Fibroblast of lung (primary cell): ENCODE measurements around the gene ATAD5. TPM values are rescaled to one million over a fixed set of nuclear protein-coding genes. Genes with fewer than 3 reads are reported as not detected.

Source experiments
- DNase-seq, 2 donors: peaks; one replicate each; pipeline versions ENCODE4 v3.0.0 to v3.0.0-alpha.2; 2010; ENCODE audit warnings: low read depth in 2 of 2
- H2AFZ ChIP-seq: 2 replicates; pipeline ENCODE4 v1.5.1; 2012; ENCODE audit warnings: low read length, control low read depth, inconsistent platforms
- H3K27ac ChIP-seq: 2 replicates; pipeline ENCODE4 v1.5.1; 2011; ENCODE audit warnings: low read length, control low read depth; ENCODE audit not compliant: insufficient read depth
- H3K27me3 ChIP-seq: 2 replicates; pipeline ENCODE4 v1.5.1; 2011; ENCODE audit warnings: mild to moderate bottlenecking, low read length; ENCODE audit not compliant: control insufficient read depth, insufficient read depth
- H3K36me3 ChIP-seq: 2 replicates; pipeline ENCODE4 v1.5.1; 2011; ENCODE audit warnings: low read length; ENCODE audit not compliant: control insufficient read depth, insufficient read depth
- H3K4me1 ChIP-seq: 2 replicates; pipeline ENCODE4 v1.5.1; 2011; ENCODE audit warnings: low read length; ENCODE audit not compliant: control insufficient read depth, insufficient read depth; ENCODE audit errors: extremely low read depth
- H3K4me2 ChIP-seq: 2 replicates; pipeline ENCODE4 v1.5.1; 2011; ENCODE audit warnings: low read length, control low read depth; ENCODE audit not compliant: insufficient read depth; ENCODE audit errors: extremely low read depth
- H3K4me3 ChIP-seq, 4 experiments: fragments of 200-600 bp in 1 of 4; sonication (generic) in 1 of 4; replicated peaks in 1 of 4; 2 replicates each; pipeline ENCODE4 v1.5.1; 2011 to 2016; ENCODE audit warnings: low read length in 4 of 4, low read depth in 3 of 4, mild to moderate bottlenecking in 3 of 4, control low read depth in 2 of 4, inconsistent platforms in 1 of 4, mixed read lengths in 1 of 4; ENCODE audit not compliant: insufficient read depth in 1 of 4; ENCODE audit errors: control extremely low read depth in 1 of 4
- H3K79me2 ChIP-seq: 2 replicates; pipeline ENCODE4 v1.5.1; 2012; ENCODE audit warnings: mild to moderate bottlenecking, low read length, inconsistent platforms; ENCODE audit not compliant: control insufficient read depth, insufficient read depth
- H3K9ac ChIP-seq: 2 replicates; pipeline ENCODE4 v1.5.1; 2011; ENCODE audit warnings: mild to moderate bottlenecking, low read length, control low read depth; ENCODE audit not compliant: insufficient read depth
- H3K9me3 ChIP-seq: 2 replicates; pipeline ENCODE4 v1.5.1; 2012; ENCODE audit warnings: low read depth, low read length; ENCODE audit not compliant: control insufficient read depth, insufficient read depth
- H4K20me1 ChIP-seq: 2 replicates; pipeline ENCODE4 v1.5.1; 2011; ENCODE audit warnings: low read length; ENCODE audit not compliant: control insufficient read depth, insufficient read depth; ENCODE audit errors: extremely low read depth
- CTCF ChIP-seq, 2 donors: IDR thresholded peaks in 1 of 2; conservative IDR thresholded peaks in 1 of 2; 1 replicate in 1 of 2; 2 replicates in 1 of 2; pipeline ENCODE4 v1.5.1; 2011 to 2012; ENCODE audit warnings: low read length in 2 of 2, control low read depth in 1 of 2, inconsistent platforms in 1 of 2, low read depth in 1 of 2, mild to moderate bottlenecking in 1 of 2
- EZH2 ChIP-seq: IDR thresholded peaks from 2 replicates; pipeline ENCODE4 v1.5.1; 2012; ENCODE audit warnings: low read length, control low read depth, mild to moderate bottlenecking; ENCODE audit errors: missing control alignments
- polyA plus RNA-seq, 2 donors: library from polyadenylated mRNA; depleted of rRNA in 1 of 2; stranded (reverse) in 1 of 2; unstranded in 1 of 2; fragments of >200 nt; gene quantifications; 2 replicates each; pipeline ENCODE4 v1.2.1, GENCODE V29; 2011 to 2012; ENCODE audit warnings: missing spikeins in 1 of 2
- total RNA-seq: library from RNA; depleted of rRNA; stranded (reverse); fragments of >200 nt; gene quantifications from 2 replicates; pipeline ENCODE4 v1.2.1, GENCODE V29; 2014

Gene ATAD5
- total and polyA plus RNA-seq, 2 donors (not counting 1 experiment from before 2014, with no cell fraction given): 0.83 to 1.6 TPM

GRCh38 chr17:30807896-30808295 is 23.9 kb upstream of the ATAD5 start:
- H3K4me1 ChIP-seq: no peaks in the 10 kb centered on the region
- no peak overlapping the region for H2AFZ ChIP-seq
- TF ChIP-seq EZH2 (no peak), CTCF (conservative IDR thresholded peaks at IDR 0.05 in 1 of 2, IDR thresholded peaks at IDR 0.05 in 1 of 2; ENCODE audit: low read depth in 1 of 2, low read length in 2 of 2) (no peak)
- no peaks in the 10 kb centered on the region for H3K79me2 ChIP-seq
- no peak overlapping the region for H3K4me3 ChIP-seq
- DNase-seq: no peak
- no peak overlapping the region for H3K27ac ChIP-seq
- no peak overlapping the region for H3K4me2 ChIP-seq
- no peak overlapping the region for H3K9ac ChIP-seq
- no peaks in the 10 kb centered on the region for H3K9me3 ChIP-seq
- H3K27me3 ChIP-seq: no peaks in the 10 kb centered on the region
- H4K20me1 ChIP-seq: no peaks in the 10 kb centered on the region
- no peaks in the 10 kb centered on the region for H3K36me3 ChIP-seq

GRCh38 chr17:30808785-30809286 is 22.9 kb upstream of the ATAD5 start:
- H3K79me2 ChIP-seq: no peaks in the 10 kb centered on the region
- no peak overlapping the region for H3K27ac ChIP-seq
- H2AFZ ChIP-seq: no peak overlapping the region
- no peaks in the 10 kb centered on the region for H3K27me3 ChIP-seq
- H3K9ac ChIP-seq: no peak overlapping the region
- no peak for DNase-seq
- H3K4me2 ChIP-seq: no peak overlapping the region
- no peaks in the 10 kb centered on the region for H3K36me3 ChIP-seq
- TF ChIP-seq CTCF (conservative IDR thresholded peaks at IDR 0.05 in 1 of 2, IDR thresholded peaks at IDR 0.05 in 1 of 2; ENCODE audit: low read depth in 1 of 2, low read length in 2 of 2) (no peak), EZH2 (no peak)
- no peak overlapping the region for H3K4me3 ChIP-seq
- no peaks in the 10 kb centered on the region for H4K20me1 ChIP-seq
- H3K9me3 ChIP-seq: no peaks in the 10 kb centered on the region
- no peaks in the 10 kb centered on the region for H3K4me1 ChIP-seq

- H3K9ac ChIP-seq: no peak overlapping the region
- H3K4me2 ChIP-seq: no peak overlapping the region
- TF ChIP-seq EZH2 (no peak), CTCF (conservative IDR thresholded peaks at IDR 0.05 in 1 of 2, IDR thresholded peaks at IDR 0.05 in 1 of 2; ENCODE audit: low read depth in 1 of 2, low read length in 2 of 2) (no peak)
Measured at GRCh38 chr17:30809867-30810266, 21.9 kb upstream of the ATAD5 start.

More at GRCh38 chr17:30809867-30810266, 21.9 kb upstream of the ATAD5 start:
- no peak for DNase-seq
- Histone ChIP-seq H2AFZ (no peak overlapping the region), H3K9me3 (no peaks in the 10 kb centered on the region), H3K4me3 (no peak overlapping the region), H4K20me1 (no peaks in the 10 kb centered on the region), H3K79me2 (peaks cover 2% of the 10 kb centered on the region), H3K4me1 (no peaks in the 10 kb centered on the region), H3K27me3 (no peaks in the 10 kb centered on the region), H3K27ac (no peak overlapping the region), H3K36me3 (no peaks in the 10 kb centered on the region)
